Upper lobe of left lung (tissue), 6 donors: ENCODE measurements around the gene COX19. TPM values are rescaled to one million over a fixed set of nuclear protein-coding genes. Genes with fewer than 3 reads are reported as not detected.
A peak's percentile ranks its signal among the peaks of the same experiment; 100 is the strongest.

Experiments used
- ATAC-seq, 2 donors: fragments of 200-7000 bp; cut with Tn5 transposase; one replicate each; pipeline ENCODE4 v1.9.1; 2022; ENCODE audit warnings: mild to moderate bottlenecking in 2 of 2, moderate library complexity in 2 of 2; ENCODE audit not compliant: low FRiP score in 2 of 2
- DNase-seq, 2 donors: peaks; one replicate each; pipeline ENCODE4 v3.0.0-alpha.2; 2019 to 2020
- H3K27ac ChIP-seq, 4 donors: fragments of 200-600 bp; sonication (generic); one replicate each; pipeline ENCODE4 v1.5.1; 2016 to 2019
- H3K27me3 ChIP-seq, 4 donors: fragments of 200-600 bp; sonication (generic); one replicate each; pipeline ENCODE4 v1.5.1; 2017 to 2019
- H3K36me3 ChIP-seq, 4 donors: fragments of 200-600 bp; sonication (generic); one replicate each; pipeline ENCODE4 v1.5.1; 2016 to 2019
- H3K4me1 ChIP-seq, 4 donors: fragments of 200-600 bp; sonication (generic); one replicate each; pipeline ENCODE4 v1.5.1; 2018 to 2019
- H3K4me3 ChIP-seq, 4 donors: fragments of 200-600 bp; sonication (generic); one replicate each; pipeline ENCODE4 v1.5.1; 2017 to 2019; ENCODE audit warnings: mild to moderate bottlenecking in 2 of 4, moderate library complexity in 1 of 4
- H3K9me3 ChIP-seq, 4 donors: fragments of 200-600 bp; sonication (generic); one replicate each; pipeline ENCODE4 v1.5.1; 2018 to 2019
- CTCF ChIP-seq, 6 experiments: fragments of 450-650 bp in 4 of 6; fragments of 200-600 bp in 2 of 6; sonication (generic) in 2 of 6; IDR thresholded peaks; one replicate each; pipeline ENCODE4 v1.5.1; 2016 to 2019; ENCODE audit warnings: antibody characterized with exemption in 6 of 6
- EP300 ChIP-seq, 4 donors: sonication (generic); formaldehyde crosslinking; IDR thresholded peaks; one replicate each; pipeline ENCODE4 v1.5.1; 2017; ENCODE audit warnings: antibody characterized with exemption in 4 of 4, control low read depth in 2 of 4
- POLR2A ChIP-seq, 4 donors: fragments of 450-650 bp; IDR thresholded peaks; one replicate each; pipeline ENCODE4 v1.5.1; 2016 to 2017; ENCODE audit warnings: antibody characterized with exemption in 4 of 4, mild to moderate bottlenecking in 2 of 4
- POLR2AphosphoS5 ChIP-seq, 2 donors: sonication (generic); formaldehyde crosslinking; IDR thresholded peaks; one replicate each; pipeline ENCODE4 v1.5.1; 2017; ENCODE audit warnings: antibody characterized with exemption in 2 of 2
- WGBS, 2 donors: methylation state at CpG; one replicate each; pipeline ENCODE4 v1.1.5; 2017 to 2018; 5-methylcytosine and 5-hydroxymethylcytosine counted together
- total RNA-seq, 6 donors: library from RNA; depleted of rRNA in 4 of 6; stranded (reverse); fragments of >200 nt in 4 of 6; gene quantifications; one replicate each; pipeline versions ENCODE4 v1.1.0 to v1.2.1, GENCODE V29; 2016 to 2021
- donor health status: DM: no; HTN: no; CAD: no; lungs with moderate emphysema.
- donor health status: DM: no; HTN: yes; CAD: no; lungs with severe emphysema.

Gene COX19
- total RNA-seq, 6 donors from 2014 or later = 9.1 to 25.1 (median 11.5) TPM

DNA sequence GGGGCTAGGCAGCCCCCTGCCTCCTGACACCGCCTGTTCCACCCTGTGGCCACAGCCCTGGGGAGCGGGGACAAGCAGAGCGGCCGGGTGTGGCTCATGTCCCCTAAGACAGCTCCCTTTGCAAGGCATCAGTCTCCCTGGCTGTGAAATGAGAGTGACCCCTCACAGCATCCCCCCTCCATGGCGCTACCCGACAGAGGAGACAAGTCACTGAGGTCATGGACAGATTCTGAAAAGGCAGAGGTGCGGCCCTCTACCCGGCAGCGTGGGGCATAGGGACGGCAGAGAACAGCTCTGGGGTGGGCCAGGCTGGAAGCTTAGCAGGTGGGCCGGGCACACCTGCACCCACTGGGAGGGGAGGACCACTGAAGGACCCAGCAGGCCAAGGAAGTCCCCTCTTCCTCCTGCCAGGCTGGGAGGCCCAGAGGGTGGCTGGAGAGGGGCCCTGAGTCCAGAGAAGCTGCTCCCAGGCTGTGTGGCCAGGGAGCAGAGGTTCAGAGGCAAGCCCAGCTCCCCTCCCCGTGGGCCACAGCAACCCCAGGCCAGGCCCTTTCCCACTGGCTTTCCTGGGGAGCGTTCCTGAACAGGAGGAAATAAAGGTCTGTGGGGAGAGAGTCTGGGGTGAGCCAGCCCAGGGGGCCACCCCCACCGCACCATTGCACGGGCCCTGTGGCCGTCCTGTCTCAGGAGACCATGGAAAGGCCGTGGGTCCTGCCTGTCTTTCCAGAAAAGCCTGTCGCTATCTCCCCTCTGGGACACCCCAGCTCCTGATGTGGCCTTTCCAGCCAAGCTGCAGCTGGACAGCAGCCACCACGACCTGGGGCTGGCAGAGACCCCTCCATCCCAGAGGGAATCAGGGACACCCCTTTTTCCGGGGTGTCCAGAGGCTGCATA is 22.6 kb downstream of the COX19 start:
- peak overlapping the region in 3 of 4 donors; percentile 65 to 72 (median 68) for H3K4me3 ChIP-seq
- H3K9me3 ChIP-seq = no peaks in the 10 kb centered on the region
- peaks cover 0 to 2% (median 0%) of the 10 kb centered on the region in 4 donors for H3K27me3 ChIP-seq
- 67 to 82% methylated on average over 8 to 19 of the region's 20 CpGs for WGBS, 2 donors
- ATAC-seq = no peak
- H3K4me1 ChIP-seq = peaks cover 13 to 42% (median 20%) of the 10 kb centered on the region in 4 donors
- peak overlapping the region in 1 of 4 donors; percentile 86 for H3K27ac ChIP-seq
- no peaks in the 10 kb centered on the region for H3K36me3 ChIP-seq
- DNase-seq = peak in 1 of 2 donors; percentile 54
- no peak for TF ChIP-seq CTCF (IDR thresholded peaks at IDR 0.05)

- Histone ChIP-seq H3K4me1 (peaks cover 9 to 38% (median 18%) of the 10 kb centered on the region in 4 donors), H3K27me3 (peaks cover 0 to 2% (median 0%) of the 10 kb centered on the region in 4 donors), H3K4me3 (no peak overlapping the region), H3K36me3 (no peaks in the 10 kb centered on the region), H3K27ac (no peak overlapping the region), H3K9me3 (no peaks in the 10 kb centered on the region)
- TF ChIP-seq CTCF (IDR thresholded peaks at IDR 0.05) (no peak), EP300 (IDR thresholded peaks at IDR 0.05) (no peak), POLR2AphosphoS5 (IDR thresholded peaks at IDR 0.05) (no peak), POLR2A (IDR thresholded peaks at IDR 0.05) (no peak)
- DNase-seq (peak in 1 of 2 donors; percentile 80), ATAC-seq (no peak)
- WGBS, 2 donors = 95 to 100% methylated on average over 1 to 20 of the region's 21 CpGs
These were observed 23.3 kb downstream of the COX19 start for GRCh38 chr7:951881-952547.

GRCh38 chr7:949021-949934 is 26.1 kb downstream of the COX19 start:
- Histone ChIP-seq H3K27me3 (no peaks in the 10 kb centered on the region), H3K27ac (no peak overlapping the region), H3K36me3 (no peaks in the 10 kb centered on the region), H3K4me3 (no peak overlapping the region), H3K4me1 (peaks cover 9 to 41% (median 15%) of the 10 kb centered on the region in 4 donors), H3K9me3 (no peaks in the 10 kb centered on the region)
- TF ChIP-seq EP300 (IDR thresholded peaks at IDR 0.05) = no peak
- no peak for TF ChIP-seq POLR2AphosphoS5 (IDR thresholded peaks at IDR 0.05)
- TF ChIP-seq POLR2A (IDR thresholded peaks at IDR 0.05) = no peak
- TF ChIP-seq CTCF (IDR thresholded peaks at IDR 0.05) = no peak
- DNase-seq (peak in 1 of 2 donors; percentile 75), ATAC-seq (no peak)
- 85 to 86% methylated on average over 19 to 26 of the region's 28 CpGs for WGBS, 2 donors

DNA sequence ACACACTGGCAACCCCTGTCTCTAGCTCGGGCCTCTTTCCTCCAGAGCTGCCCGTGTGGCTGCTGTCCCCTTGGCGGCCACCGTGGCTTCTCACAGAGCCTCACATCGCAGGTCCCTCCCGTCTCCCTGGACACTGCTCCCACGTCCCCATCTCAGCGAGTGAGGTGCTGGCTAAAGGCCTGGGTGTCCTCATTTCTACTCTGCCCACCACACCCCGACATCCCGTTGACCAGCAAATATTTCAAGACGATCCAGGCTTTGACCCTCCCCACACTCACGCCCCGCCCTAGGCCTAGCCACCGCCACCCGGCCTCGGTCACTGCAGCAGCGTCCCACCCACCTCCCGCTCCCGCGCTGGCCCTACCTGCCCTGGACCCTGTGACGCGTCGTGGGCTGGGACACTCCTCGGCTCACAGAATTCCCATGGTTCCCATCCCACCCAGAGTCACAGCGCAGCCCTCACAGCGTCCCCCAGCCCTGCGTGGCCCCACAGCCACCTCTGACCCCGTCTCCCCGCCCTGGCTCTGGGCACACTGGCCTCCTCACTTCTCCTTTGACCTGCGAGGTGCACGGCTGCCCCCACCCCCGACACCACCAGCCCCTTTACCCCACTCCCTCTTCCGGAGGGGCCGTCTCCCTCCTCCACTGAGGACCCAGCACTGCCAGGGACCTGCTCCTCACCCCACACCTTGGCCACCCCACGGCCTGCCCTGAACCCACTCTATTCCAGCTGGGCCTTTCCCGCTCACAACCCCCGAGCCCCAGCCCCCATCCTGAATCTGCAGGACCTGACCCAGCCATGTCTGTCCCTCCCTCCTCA is 27.7 kb downstream of the COX19 start:
- no peaks in the 10 kb centered on the region for H3K27me3 ChIP-seq
- H3K27ac ChIP-seq = no peak overlapping the region
- TF ChIP-seq POLR2A (IDR thresholded peaks at IDR 0.05) = no peak
- TF ChIP-seq CTCF (IDR thresholded peaks at IDR 0.05) = no peak
- TF ChIP-seq POLR2AphosphoS5 (IDR thresholded peaks at IDR 0.05) = no peak
- no peak for TF ChIP-seq EP300 (IDR thresholded peaks at IDR 0.05)
- WGBS, 2 donors = 90 to 93% methylated on average over 37 of the region's 37 CpGs
- peak in 1 of 2 donors; percentile 71 for DNase-seq
- H3K36me3 ChIP-seq = no peaks in the 10 kb centered on the region
- no peak overlapping the region for H3K4me3 ChIP-seq
- ATAC-seq = no peak
- H3K4me1 ChIP-seq = peaks cover 0 to 24% (median 3%) of the 10 kb centered on the region in 4 donors
- no peaks in the 10 kb centered on the region for H3K9me3 ChIP-seq
